ENCODE results near the gene STT3B.
"Not testable (repeated sequence)": the region's sequence is repeated elsewhere in the genome, so short reads cannot be mapped to it uniquely, and the experiment has no call there.

Gene STT3B

DNA sequence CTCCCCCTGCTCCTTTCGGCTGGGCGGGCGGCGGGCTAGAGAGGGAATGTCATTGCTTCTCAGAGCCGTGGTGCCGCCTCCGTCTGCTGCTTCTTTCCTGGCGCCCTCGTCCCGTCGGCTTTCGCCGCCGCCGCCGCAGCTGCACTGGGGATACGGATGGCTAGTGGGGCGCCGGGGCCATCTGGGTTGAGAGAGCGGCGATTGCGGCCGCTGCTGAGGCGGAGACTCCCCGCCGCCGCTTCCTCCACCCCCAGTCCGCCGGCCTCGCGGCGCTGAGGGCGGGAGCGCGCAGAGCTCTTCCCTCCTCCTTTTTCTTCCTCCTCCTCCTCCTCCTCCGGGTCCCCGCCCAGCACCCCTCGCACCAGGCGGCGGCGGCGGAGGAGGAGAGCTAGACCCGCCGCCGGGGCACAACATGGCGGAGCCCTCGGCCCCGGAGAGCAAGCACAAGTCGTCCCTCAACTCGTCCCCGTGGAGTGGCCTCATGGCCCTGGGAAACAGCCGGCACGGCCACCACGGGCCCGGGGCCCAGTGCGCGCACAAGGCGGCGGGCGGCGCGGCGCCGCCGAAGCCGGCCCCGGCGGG is at the start of gene STT3B:
Gene STT3B (plus strand): TSS at position 339 of the 582 bp plus-strand sequence. CDS start 74 bp downstream, at position 413.
- peak; percentile 71 to 83 for DNase-seq (ENCODE audit: low read depth in 2 of 2)

DNA sequence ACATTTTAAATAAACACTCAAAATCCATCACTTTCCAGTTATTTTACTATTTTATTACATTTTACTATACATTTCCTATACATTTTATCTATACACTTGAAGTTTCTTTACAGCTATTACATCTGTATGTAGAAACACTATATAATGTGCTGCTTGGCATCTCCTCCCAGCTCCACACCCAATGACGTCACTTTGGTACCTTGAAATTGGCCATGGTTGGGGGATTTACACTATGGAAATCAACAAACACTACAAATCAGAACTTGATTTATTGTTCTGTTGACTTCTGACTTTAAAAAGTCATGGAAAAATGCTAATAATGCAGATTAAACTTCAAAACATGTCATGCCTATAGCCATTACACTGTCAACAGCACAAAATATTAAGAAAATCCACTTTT is 48.9 kb upstream of the STT3B start:
- no peak for DNase-seq (ENCODE audit: low read depth in 2 of 2)

DNA sequence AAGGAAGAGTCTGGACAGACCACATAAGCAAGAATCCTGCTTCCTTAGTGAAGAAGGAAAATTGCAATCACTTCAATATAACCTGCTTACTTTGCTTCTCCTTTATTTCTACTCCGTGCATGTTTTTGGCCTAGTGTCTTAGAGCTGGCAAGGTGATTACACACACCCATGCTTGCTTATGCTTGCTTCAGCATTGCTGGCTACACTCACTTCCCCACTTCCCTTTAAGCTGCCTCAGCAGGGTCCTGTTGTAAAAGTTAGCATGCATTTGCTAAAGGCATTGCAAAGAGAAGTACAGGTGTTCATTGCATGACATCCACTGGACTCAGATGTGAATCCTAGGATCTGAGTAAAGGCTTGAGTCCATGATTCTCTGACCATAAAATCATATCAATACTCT is 47.5 kb upstream of the STT3B start:
- DNase-seq (ENCODE audit: low read depth in 2 of 2): no peak

DNA sequence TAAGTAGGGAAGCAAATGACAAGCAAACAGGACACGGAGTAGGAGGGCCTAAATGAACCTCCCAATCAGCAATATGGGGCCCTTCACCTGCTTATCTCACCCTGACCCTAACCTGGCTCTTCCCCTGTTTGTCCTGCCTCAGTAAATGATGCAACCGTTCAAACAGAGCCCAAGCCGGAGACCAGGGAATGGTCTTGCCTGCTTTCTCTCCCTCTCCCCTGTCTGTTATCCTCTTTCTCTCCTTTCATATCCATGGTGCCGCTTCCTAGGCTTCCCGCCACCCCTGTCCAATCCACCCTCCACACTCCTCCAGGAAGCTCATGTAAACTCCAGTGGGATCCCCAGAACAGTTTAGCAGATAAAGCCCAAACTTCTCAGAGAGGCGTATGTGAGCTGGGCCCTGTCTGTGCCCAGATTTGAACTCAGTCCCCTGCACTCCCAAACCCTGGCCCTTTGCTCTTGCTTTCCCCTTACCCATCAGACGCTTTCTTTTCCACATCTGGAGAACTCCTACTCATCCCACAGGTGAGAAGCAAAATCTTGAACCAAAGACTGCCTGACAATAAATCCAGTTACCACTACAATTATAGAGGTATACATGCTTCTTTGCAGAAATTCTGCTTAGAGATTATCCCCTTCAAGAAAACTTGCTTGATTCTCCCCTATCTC is 45.7 kb upstream of the STT3B start:
- no peak for DNase-seq (ENCODE audit: low read depth in 2 of 2)

DNA sequence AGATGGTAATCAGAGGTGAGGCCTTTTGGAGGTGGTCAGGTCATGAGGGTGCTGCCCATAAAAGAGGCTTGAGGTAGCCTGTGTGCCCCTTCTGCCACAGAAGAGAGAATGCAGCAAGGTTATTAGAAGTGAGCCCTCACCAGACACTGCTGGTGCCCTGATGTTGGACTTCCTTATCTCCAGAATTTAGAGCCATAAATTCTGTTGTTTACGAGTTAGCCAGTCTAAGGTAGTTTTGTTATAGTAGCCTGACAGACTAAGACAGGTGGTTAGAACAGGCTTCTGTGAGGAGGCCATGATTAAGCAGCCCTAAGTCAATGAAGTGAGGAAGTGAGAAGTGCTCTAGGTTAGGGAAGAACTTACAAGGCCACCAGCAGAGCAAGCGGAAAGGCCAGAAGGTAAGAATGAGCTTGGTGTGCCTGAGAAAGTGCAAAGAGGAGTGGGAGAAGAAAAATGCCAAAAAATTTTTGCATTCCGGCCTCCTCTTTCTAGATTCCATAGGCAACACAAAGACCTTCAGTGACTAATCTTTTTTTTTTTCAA is 44.2 kb upstream of the STT3B start:
- DNase-seq (ENCODE audit: low read depth in 2 of 2): no peak

DNA sequence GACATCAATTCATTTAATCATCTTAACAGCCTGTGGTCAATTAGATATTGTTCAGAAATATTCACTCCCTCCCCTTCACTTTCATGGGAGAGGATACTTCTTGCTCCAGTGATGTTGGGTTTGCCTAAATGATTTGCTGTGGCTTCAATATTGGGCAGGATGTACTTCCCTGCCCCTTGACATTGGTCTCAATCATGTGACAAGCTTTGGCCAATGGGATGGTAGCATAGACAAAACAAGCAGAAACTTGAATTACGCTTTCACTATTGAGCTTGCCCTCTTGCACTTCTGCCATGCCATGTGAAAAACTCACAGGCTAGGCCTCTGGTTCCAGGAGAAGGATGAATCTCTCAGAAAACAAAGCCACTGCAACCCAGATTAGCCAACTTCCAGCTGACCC is 42.2 kb upstream of the STT3B start:
- DNase-seq (ENCODE audit: low read depth in 2 of 2): no peak

DNA sequence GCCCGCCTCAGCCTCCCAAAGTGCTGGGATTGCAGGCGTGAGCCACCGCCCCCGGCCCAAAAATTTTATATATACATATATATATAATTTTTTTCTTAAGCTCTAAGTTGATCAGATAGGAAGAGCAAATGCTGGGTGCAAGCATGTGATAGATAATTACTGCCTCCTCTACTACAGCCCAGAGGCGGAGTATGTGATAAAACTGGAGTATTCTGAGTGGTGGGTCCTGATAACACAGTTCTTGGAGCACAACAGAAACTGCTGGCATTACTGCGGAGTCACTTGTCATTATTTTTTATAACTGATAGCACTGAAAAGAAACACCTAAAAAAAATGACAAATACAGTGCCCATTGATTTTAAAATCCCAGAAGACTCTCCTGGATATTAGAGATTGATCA is 41.1 kb upstream of the STT3B start:
- DNase-seq (ENCODE audit: low read depth in 2 of 2): no peak

DNA sequence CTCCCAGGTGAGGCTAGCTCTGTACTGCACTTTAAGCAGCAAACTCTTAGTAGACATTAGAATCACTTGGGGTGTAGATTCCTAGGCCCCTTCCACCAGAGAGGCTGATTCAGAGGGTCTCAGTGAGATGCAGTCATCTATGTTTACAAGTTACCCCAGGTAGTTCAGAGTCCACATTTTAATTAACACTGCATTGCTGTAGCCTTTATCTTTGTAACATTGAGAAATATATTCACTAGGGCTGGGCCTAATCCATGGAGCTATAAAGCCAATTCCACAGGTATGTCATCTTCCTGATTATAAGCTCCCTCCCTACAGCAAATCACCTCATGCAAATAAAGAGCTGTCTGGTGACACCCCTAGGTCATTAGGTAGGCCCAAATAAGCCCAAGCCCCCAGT is 39.6 kb upstream of the STT3B start:
- no peak for DNase-seq (ENCODE audit: low read depth in 2 of 2)

DNA sequence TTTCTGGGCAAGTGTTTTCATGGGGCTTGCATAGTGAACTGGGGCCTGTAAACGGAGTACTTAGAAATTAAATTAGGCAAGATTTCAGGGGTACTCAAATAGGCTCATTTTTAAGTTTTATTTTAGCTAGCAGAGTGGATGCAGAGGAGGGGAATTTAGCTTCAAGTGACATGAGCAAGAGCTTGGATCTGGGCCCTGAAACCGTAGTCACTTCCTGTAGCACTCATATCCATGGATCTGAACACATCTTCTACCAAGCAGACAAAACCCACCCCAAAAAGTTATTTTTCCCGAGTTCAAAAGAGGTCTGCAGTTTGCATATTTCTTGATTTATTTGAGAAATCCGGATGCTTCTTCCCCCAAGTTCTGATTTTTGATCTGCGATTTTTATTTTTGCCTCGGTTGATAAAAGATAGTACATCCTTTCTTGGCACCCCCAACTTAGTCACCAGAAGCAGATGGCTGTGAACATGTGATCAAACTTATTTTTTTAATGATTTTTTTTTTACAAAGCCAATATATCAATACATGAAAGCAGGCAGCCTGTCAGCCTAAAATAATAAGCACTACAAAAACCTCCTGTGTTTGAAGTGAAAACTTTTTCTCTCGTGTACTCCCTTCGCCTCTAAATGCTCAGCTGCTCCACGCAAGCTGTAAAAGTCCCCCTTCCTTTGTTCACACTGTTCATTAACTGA is 36.6 kb upstream of the STT3B start:
- no peak for DNase-seq (ENCODE audit: low read depth in 2 of 2)

DNA sequence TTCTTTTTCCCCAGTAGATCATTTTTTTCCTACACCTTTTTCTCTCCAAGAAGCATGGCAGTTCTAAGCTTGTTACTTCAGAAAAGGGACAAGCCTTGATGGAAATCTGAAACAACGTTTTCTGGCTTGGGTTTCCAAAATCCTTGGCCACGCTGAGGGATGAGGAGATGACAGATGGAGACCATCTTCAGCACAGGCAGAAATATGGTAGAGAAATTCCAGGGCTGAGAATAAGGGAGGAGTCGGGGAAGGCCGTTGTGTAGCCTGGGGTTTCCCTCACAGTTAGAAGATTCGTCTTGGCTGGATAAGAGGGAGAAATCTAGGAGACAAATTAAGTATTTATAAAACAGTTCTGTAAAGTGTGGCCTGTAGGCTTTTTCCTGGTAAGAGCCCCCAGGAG is 33.9 kb upstream of the STT3B start:
- no peak for DNase-seq (ENCODE audit: low read depth in 2 of 2)

DNA sequence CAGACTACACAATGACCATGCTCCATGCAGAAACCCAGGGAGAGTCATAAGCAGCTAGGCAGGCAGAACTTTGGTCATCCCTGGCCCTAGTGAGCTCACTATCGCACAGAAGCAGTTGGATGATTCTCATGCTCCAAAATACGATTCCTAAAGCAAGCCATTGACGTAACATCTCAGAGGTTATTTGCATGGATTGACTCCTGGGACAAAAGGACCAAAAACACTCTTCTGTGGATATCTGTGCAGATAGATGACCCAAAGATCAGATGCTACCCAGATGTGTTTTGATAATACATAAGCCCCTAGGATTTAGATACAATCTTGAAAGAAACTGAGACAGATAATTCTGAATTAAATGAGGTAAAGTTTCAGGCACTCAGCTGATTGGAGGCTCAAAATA is 33.4 kb upstream of the STT3B start:
- DNase-seq (ENCODE audit: low read depth in 2 of 2): no peak

DNA sequence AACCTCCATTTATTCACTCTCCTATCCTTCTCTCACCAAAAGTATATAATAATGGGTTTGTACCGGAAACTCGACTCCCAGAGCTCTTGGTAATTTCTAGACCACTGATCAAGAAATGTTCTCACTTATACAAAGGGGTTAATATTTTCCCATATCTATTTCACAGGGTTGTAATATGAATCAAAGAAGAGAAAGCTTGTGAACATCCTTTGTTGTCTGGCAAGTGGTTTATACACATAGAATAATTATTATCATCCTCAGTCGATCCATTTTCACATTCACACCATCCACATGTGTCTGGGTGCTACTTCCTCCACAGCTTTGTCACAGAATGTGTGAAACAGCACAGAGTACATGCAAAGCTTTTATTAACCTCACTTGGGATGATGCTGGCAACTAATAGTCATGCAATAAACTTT is 29.9 kb upstream of the STT3B start:
- no peak for DNase-seq (ENCODE audit: low read depth in 2 of 2)

DNA sequence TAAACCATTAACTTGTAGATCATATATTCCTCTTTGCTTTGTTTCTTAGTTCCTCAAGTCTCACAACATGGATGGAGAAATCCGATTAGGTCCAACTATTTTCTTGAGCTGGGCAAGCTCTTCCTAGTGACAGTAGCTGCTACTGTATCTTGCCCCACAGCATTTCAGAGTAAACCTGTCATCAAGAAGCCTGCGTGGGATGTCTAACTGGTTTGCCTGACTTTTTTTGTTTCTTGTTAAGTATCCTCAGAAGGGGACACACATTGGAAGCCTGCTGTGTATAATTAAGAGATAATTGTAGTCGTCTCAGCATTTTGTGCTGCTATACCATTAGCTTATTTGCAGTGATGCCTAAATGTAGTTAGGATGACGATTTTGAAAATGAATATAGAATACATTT is 29.3 kb upstream of the STT3B start:
- DNase-seq (ENCODE audit: low read depth in 2 of 2): no peak

DNA sequence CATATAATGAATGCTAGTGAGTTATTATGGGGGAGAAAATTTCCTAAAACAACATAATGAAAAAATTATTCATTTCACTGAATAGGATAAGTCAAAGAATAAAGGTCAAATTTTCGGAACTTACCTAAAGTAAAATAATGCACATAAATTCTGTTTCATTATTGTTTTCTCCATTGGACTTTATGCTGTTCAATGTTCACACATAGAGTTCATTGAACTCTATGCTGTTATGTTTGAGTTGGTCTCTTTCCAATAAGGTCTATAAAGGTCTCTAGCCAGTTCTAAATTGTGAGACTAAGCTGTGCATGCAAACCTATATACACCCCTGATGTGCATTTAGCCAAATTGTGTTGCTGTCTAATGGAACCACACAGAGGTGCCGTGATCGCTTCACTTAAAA is 28.5 kb upstream of the STT3B start:
- no peak for DNase-seq (ENCODE audit: low read depth in 2 of 2)

DNA sequence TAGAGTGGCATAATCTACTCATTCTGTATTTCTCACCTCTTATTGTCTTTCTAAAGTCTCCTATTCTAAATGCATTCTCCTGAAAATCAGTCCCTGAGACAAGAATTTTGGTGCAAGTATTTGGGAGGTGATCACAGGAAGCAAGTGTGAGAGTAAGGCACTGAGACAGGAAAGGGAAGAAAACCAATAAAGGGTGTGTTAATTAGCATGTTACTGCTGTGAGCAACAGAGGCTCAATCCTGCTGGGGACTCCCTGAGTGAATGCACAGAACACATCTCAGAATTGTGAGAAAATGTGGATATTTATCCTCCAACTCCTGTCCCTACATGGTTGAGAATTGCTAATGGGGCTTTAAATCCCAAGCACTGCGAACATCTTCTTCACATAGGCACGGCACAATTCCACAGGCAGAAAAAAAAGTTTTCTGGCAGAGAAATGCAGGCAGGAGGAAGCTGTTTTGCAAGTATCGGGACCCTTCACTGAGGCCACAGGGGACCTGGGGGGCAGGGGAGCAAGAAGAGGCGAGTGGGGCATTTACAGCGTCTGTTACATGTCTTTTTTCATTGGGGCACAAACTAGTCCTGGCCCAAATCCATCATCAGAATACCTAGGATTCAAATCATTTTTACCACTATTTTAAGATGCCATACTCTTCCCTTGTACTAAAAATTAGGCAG is 27.2 kb upstream of the STT3B start:
- DNase-seq (ENCODE audit: low read depth in 2 of 2): no peak

DNA sequence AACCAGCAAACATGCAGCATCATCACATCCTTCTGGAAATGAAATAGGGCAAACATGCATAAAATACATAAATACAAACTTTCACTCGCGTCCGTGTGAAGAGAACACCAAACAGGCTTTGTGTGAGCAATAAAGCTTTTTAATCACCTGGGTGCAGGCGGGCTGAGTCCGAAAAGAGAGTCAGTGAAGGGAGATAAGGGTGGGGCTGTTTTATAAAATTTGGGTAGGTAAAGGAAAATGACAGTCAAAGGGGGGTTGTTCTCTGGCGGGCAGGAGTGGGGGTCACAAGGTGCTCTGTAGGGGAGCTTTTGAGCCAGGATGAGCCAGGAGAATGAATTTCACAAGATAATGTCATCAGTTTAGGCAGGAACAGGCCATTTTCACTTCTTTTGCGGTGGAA is 26.2 kb upstream of the STT3B start:
- not testable (repeated sequence) for DNase-seq (ENCODE audit: low read depth in 2 of 2)

DNA sequence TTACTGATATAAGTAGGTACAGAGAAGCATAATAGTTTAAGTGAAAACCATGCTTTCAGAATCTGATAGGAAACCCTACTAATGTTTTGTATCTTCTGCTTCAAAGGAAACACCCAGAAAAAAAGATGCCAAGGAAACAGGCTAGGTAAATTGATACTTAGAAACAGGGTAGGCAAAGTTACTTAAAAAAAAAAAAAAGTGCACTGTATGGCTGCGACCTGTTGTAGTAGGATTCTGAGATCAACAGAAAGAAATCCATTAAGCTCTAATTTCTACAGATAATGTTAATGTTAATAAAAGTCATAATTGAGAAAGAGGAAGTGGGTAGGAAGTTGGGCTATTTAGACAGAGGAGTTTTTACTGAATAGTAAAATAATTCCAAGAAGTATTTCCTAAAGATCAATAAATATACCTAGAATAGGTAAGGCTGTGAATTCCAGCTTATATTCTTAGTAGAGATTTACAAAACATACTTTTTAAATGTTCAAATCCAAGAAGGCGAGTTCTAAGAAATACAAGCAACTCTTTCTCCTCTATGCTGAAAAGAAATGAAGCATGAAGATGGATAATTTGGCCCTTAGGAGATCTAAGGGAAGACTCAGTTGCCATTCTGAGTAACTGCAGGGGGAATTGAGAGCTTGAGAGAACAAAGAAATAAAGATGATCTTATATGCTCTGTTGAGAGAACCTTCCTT is 24.1 kb upstream of the STT3B start:
- no peak for DNase-seq (ENCODE audit: low read depth in 2 of 2)

DNA sequence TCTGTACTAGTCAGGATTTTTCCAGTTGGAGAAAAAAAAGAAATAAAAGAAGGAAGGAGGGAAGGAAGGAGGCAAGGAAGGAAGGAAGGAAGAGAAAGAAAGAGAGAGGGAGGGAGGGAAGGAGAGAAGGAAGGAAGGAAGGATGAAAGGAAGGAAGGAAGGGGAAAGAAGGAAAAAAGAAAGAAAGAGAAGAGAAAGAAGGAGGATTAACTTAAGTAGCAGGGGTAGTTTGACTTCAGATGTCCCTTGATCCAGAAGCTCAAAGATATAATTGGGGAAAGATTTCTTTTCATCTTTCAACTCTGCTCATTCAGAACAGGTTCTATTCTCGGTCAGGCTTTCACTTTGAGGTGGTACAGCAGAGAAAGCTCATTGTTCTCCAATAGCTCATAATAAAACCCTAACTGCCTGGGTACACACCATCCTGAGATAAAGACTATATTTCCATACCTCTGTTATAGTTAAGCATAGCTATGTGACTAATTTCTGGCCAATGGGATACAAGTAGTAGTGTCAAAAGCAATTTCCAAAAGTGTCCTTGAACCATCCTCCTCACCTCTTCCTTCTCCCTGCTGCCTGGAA is 23.5 kb upstream of the STT3B start:
- DNase-seq (ENCODE audit: low read depth in 2 of 2): no peak

DNA sequence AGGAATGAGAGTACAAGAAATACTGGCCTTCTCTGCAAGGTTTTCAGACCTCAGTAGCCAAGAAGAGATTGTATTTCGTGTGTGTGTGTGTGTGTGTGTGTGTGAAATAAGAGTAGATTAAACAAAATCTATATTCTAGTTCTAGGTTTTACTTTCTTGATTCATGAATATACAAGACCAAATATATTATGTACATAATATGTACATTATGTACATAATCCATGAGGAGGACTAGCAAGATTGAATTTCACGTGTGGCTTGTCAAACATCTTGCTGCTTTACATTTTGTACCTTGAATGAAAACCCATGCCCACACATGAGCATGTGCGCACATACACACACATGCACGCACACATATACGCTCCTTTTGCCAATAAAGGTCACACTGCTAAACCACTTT is 18.2 kb upstream of the STT3B start:
- no peak for DNase-seq (ENCODE audit: low read depth in 2 of 2)

DNA sequence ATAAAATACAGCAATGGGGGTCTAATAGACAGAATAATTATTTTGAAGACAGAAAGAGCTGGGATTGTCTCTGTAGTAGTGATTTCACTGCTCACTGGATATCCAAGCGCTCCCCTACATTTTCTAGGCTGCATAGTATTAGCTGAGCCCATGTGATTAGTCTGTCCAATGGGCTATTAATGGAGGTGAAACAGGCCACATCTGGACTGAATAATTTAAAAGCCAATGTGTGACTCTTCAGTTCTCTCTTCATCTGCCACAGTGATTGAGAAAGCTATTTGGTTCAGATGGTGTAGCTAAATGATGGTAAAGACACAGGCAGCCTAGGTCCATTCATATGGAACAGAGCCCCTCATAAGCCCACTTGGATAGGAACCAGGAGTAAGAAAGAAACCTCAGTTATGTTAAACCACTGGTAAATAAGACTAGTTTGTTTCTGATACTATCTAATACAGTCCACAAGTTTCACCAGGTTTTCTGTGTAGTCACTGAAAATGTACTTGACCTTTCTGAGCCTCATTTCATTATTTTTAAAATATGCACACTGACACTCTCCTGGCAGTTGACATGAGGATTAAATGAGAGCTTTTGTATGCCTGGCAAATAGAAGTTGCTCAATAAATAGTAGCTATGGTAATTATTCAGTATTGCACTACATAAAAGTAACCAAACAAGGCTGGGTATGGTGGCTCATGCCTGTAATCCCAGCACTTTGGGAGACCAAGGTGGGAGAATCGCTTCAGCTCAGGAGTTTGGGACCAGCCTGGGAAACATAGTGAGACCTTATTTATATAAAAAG is 17.0 kb upstream of the STT3B start:
- no peak for DNase-seq (ENCODE audit: low read depth in 2 of 2)

DNA sequence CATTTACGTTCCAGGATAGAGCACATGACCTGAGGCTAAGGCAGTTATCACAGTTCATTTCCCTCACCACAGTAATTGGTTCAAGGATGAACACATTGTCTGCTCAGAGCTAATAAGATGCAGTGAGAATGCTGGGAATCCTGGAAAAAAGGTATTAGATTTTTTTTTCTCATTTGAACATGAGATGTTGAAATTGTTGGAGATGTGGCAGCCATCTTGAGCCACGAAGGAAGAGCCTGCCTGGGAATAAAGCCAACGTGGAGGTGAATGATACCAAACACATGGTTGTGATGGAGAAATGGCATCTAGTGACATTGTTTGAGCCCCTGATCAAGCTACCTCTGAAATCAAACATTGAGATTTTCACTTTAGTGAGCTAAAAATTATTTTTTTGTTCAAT is 16.0 kb upstream of the STT3B start:
- DNase-seq (ENCODE audit: low read depth in 2 of 2): no peak

Data from stimulated activated CD8-positive, alpha-beta memory T cell treated with anti-CD3 and anti-CD28 coated beads, Interleukin-7, amount 100 ng/mL, for 4 hours (primary cell).